ENCODE data around the gene SYNPO2. TPM values are rescaled to one million over a fixed set of nuclear protein-coding genes. Genes with fewer than 3 reads are reported as not detected.

Gene SYNPO2
- total and polyA plus RNA-seq, 3 donors from 2014 or later = 29.1 to 53.4 (median 44.3) TPM

DNA sequence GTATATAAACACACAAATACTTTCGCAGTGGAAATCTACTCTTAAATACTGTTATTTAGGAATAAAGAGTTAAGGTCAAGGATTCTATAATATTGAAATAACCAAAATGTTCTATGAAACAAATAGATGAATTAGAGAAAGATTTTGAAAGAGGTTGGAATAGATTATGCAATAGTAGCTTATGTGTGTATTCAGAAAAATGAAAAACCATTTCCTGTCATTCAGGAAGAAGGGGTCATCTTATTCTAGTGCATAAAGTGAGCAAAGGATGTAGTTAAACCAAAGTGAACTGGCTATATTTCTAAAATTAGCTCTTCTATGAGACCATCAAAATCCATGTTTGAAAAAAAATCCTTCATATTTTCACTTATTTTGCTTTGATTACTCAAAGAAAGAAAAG lies 217.0 kb downstream of the SYNPO2 start:
- Histone ChIP-seq H3K27me3 (no peaks in the 10 kb centered on the region), H3K9me3 (no peaks in the 10 kb centered on the region), H3K36me3 (ENCODE audit: low read depth, missing control alignments) (no peaks in the 10 kb centered on the region), H3K4me3 (no peak overlapping the region), H3K27ac (no peak overlapping the region), H3K4me1 (no peaks in the 10 kb centered on the region)
- no peak for DNase-seq
- intact Hi-C loops (cut with DNase I; ENCODE audit: low total_unique reads) = no loop called here
- WGBS, 2 donors = 91 to 93% methylated on average over 1 of the region's 1 CpG
- TF ChIP-seq, protein P1, sequence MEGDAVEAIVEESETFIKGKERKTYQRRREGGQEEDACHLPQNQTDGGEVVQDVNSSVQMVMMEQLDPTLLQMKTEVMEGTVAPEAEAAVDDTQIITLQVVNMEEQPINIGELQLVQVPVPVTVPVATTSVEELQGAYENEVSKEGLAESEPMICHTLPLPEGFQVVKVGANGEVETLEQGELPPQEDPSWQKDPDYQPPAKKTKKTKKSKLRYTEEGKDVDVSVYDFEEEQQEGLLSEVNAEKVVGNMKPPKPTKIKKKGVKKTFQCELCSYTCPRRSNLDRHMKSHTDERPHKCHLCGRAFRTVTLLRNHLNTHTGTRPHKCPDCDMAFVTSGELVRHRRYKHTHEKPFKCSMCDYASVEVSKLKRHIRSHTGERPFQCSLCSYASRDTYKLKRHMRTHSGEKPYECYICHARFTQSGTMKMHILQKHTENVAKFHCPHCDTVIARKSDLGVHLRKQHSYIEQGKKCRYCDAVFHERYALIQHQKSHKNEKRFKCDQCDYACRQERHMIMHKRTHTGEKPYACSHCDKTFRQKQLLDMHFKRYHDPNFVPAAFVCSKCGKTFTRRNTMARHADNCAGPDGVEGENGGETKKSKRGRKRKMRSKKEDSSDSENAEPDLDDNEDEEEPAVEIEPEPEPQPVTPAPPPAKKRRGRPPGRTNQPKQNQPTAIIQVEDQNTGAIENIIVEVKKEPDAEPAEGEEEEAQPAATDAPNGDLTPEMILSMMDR (IDR thresholded peaks at IDR 0.05) = no peak
- no peak for TF ChIP-seq POLR2A (IDR thresholded peaks at IDR 0.05)

DNA sequence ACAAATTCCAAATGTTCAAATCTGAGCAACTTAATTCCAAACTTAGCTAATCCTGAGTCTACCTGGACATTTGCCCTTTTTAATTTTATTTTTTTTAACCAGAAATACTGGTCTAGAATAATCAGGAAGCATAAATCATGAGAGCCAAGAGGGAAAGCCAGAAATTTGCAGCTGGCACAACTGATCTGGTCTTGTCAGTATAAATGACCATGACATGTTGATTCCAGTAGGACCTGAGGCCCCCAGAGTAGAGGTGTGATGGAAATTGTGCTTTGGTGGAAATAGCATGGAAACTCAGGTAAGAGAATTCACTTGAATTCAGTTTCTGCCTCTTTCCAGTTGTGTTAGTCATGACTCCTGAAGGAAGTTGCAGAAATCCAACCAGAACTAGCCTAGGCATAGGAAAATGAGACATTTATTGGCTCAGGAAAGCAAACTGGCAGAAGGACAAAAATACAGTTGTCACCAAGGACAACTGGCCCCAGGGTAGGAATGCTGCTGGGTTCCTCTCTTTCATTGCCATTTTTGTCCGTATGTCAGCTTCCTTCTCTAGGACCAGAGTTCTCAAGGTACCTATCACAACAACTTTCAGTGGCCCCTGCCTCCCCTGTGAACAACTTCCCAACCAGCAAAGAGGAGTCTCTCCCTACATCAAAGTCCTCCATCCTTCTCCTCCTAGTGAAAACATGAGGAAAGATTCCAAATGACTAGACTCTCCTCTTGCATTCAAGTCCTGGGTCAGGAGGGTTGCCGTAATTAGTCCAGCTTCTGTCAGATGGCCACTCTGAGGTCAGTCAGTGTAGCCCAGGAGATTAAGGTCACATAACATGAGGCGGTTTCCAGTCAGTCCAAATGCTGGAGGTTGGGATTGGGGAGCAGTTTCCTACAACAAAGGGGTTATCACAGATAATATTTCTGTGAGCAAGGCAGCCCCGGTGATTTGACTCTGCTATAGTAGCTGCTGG lies 217.7 kb downstream of the SYNPO2 start:
- intact Hi-C loops (cut with DNase I; ENCODE audit: low total_unique reads) = no loop called here
- Histone ChIP-seq H3K4me3 (no peak overlapping the region), H3K27ac (no peak overlapping the region), H3K4me1 (no peaks in the 10 kb centered on the region), H3K36me3 (ENCODE audit: low read depth, missing control alignments) (no peaks in the 10 kb centered on the region), H3K27me3 (no peaks in the 10 kb centered on the region), H3K9me3 (no peaks in the 10 kb centered on the region)
- TF ChIP-seq, protein P1 (IDR thresholded peaks at IDR 0.05) = no peak
- TF ChIP-seq POLR2A (IDR thresholded peaks at IDR 0.05) = no peak
- 69 to 87% methylated on average over 4 of the region's 4 CpGs for WGBS, 2 donors
- DNase-seq = no peak

GRCh38 chr4:119110121-119110520 lies 221.5 kb downstream of the SYNPO2 start:
- no peak overlapping the region for H3K27ac ChIP-seq
- DNase-seq = no peak
- H3K27me3 ChIP-seq = no peaks in the 10 kb centered on the region
- intact Hi-C loops (cut with DNase I; ENCODE audit: low total_unique reads) = no loop called here
- H3K4me3 ChIP-seq = no peak overlapping the region
- no peaks in the 10 kb centered on the region for H3K36me3 ChIP-seq (ENCODE audit: low read depth, missing control alignments)
- WGBS, 2 donors = 72 to 75% methylated on average over 2 of the region's 2 CpGs
- TF ChIP-seq POLR2A (IDR thresholded peaks at IDR 0.05) = no peak
- TF ChIP-seq, protein P1 (IDR thresholded peaks at IDR 0.05) = no peak
- no peaks in the 10 kb centered on the region for H3K9me3 ChIP-seq
- H3K4me1 ChIP-seq = no peaks in the 10 kb centered on the region

Other genes starting within 250 kb of the SYNPO2 start
- 10 to 100 TPM; 49.2 to 74.3 TPM for gene METTL14, start 203.5 kb upstream of the SYNPO2 start, total RNA-seq
- 54.8 TPM for gene METTL14, start 203.5 kb upstream of the SYNPO2 start, polyA plus RNA-seq (ENCODE audit: insufficient read depth, low read depth, low replicate concordance)
- gene SEC24D, start 52.7 kb upstream of the SYNPO2 start, total RNA-seq = 10 to 100 TPM; 53.4 to 74.1 TPM
- gene SEC24D, start 52.7 kb upstream of the SYNPO2 start, polyA plus RNA-seq (ENCODE audit: insufficient read depth, low read depth, low replicate concordance) = 62.2 TPM
- 1 to 10 TPM; 2.8 to 4.3 TPM for gene MYOZ2, start 247.0 kb downstream of the SYNPO2 start, total RNA-seq
- 3.2 TPM for gene MYOZ2, start 247.0 kb downstream of the SYNPO2 start, polyA plus RNA-seq (ENCODE audit: insufficient read depth, low read depth, low replicate concordance)

Data from testis (tissue), 3 donors.